Liver (tissue), 3 donors: ENCODE results near the gene ISCU.

Experiments
- ATF3 ChIP-seq: IDR thresholded peaks from 2 replicates; pipeline ENCODE4 v1.6.1; 2016; ENCODE audit warnings: antibody characterized with exemption
- CTCF ChIP-seq: fragments of 150-350 bp; IDR thresholded peaks from 2 replicates; pipeline ENCODE4 v1.5.1; 2017; ENCODE audit warnings: improper control_type of control experiment, low read depth, low read length; ENCODE audit not compliant: missing input control
- EGR1 ChIP-seq, 2 donors: IDR thresholded peaks; 2 replicates each; pipeline ENCODE4 v1.6.1; 2016 to 2018; ENCODE audit warnings: antibody characterized with exemption in 2 of 2, low read depth in 2 of 2
- GABPA ChIP-seq, 2 donors: IDR thresholded peaks in 1 of 2; conservative IDR thresholded peaks in 1 of 2; 2 replicates each; pipeline ENCODE4 v1.6.1; 2016; ENCODE audit warnings: antibody characterized with exemption in 2 of 2, mild to moderate bottlenecking in 1 of 2, moderate library complexity in 1 of 2
- JUND ChIP-seq, 2 donors: IDR thresholded peaks; 2 replicates each; pipeline ENCODE4 v1.6.1; 2016; ENCODE audit warnings: antibody characterized with exemption in 2 of 2
- MAX ChIP-seq: IDR thresholded peaks from 2 replicates; pipeline ENCODE4 v1.6.1; 2016; ENCODE audit warnings: antibody characterized with exemption
- REST ChIP-seq: IDR thresholded peaks from 2 replicates; pipeline ENCODE4 v1.6.1; 2016; ENCODE audit warnings: antibody characterized with exemption, mild to moderate bottlenecking
- SP1 ChIP-seq: IDR thresholded peaks from 2 replicates; pipeline ENCODE4 v1.6.1; 2018; ENCODE audit warnings: antibody characterized with exemption, mild to moderate bottlenecking
- TAF1 ChIP-seq: conservative IDR thresholded peaks from 2 replicates; pipeline ENCODE4 v1.6.1; 2016; ENCODE audit warnings: antibody characterized with exemption, mild to moderate bottlenecking
- YY1 ChIP-seq: IDR thresholded peaks from 2 replicates; pipeline ENCODE4 v1.6.1; 2016; ENCODE audit warnings: antibody characterized with exemption, mild to moderate bottlenecking
- ZBTB33 ChIP-seq: IDR thresholded peaks from 2 replicates; pipeline ENCODE4 v1.6.1; 2016; ENCODE audit warnings: antibody characterized with exemption
- donor health status: healthy.
- donor health status: healthy.

- TF ChIP-seq CTCF (no peak), SP1 (no peak), GABPA (IDR thresholded peaks at IDR 0.05 in 1 of 2, conservative IDR thresholded peaks at IDR 0.05 in 1 of 2) (no peak), MAX (no peak), ZBTB33 (no peak), REST (no peak), EGR1 (IDR thresholded peaks at IDR 0.05; ENCODE audit: low read depth in 2 of 2) (no peak), ATF3 (no peak), TAF1 (no peak), YY1 (no peak), JUND (IDR thresholded peaks at IDR 0.05) (no peak)
These were observed 3.3 kb upstream of the ISCU start for GRCh38 chr12:108559007-108559655.
